Left cardiac atrium (tissue), 4 donors: Measurements from ENCODE around the gene KCNIP4. TPM values are rescaled to one million over a fixed set of nuclear protein-coding genes. Genes with fewer than 3 reads are reported as not detected.
A peak's percentile ranks its signal among the peaks of the same experiment; 100 is the strongest.

Source experiments
- ATAC-seq, 2 donors: fragments of 200-7000 bp; cut with Tn5 transposase; one replicate each; pipeline ENCODE4 v1.9.1; 2020; ENCODE audit warnings: mild to moderate bottlenecking in 2 of 2, moderate library complexity in 2 of 2
- DNase-seq: peaks from one replicate; pipeline ENCODE4 v3.0.0-alpha.2; 2020
- intact Hi-C, 2 donors: fragments of 100-400 bp; cut with DNase I; formaldehyde crosslinking; loops; one replicate each; pipeline versions ENCODE4 v1.14.1 to v1.15.1; 2022 to 2023
- total RNA-seq, 2 donors: library from RNA; stranded (reverse); fragmentation: NEBNext Ultra II Directional; extraction: Animal tissue kit (Norgen Biotek cat#: 25700); gene quantifications; one replicate each; pipeline ENCODE4 v1.2.1, GENCODE V29; 2021
- donor health status: DM: no; HTN: yes; CAD: no.
- donor health status: DM: no; HTN: yes; CAD: no; lungs with severe emphysema.
- donor health status: DM: yes; HTN: yes; CAD: no.
- donor health status: Dilated cardiomyopathy.

KCNIP4 gene
- total RNA-seq, 2 donors from 2014 or later, result not detected

DNA sequence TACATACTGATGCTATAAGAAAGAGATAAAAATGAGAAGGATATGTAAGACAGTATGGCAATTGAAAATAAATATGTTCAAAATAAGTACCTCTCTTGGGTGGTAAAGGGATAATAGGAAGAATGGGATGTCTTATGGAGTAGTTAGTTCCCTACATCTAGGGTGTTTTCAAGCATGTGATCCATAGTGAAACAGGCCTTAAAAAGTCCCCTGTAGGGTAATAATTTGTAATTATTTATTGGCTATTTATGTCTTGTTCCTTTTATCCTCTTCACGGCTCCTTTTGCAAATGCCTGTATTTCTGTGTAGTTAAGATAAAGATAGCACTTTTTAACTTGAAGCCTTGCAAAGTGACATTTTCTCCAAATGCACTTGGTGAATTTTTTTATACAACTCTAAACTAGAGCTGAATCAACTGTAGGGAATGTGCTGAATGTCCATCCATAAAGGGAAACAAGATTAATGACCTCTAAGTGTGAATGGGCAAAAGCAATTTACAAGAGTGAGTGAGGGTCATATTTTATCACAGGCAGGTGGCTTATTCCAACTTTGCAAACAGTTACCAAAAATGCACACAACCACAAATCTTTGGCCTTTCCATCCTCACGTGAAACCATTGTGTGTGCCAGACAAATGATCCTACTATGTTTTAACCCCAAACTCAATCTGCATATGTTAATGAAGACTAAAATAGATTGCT lies 299.0 kb downstream of the KCNIP4 start:
- intact Hi-C loops, result no loop called here
- DNase-seq (no peak), ATAC-seq (no peak)

DNA sequence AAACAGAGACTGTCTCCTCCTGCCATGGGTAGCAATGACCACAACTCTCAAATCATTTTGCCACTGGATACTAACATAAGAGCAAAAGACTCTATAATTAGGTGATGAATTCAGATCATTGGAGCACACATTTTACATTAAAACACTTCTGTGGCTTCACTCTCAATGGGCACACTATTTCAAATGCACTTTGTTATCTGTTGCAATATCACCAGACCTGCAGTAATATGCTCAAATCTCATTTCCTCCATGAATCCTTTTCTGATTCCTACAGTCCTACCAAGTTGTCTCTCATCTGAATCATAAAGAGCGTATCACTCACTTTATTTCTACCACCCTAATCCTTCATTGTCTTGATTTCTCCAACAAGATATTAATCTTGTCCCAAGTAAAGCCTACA lies 302.8 kb downstream of the KCNIP4 start:
- intact Hi-C loops, result no loop called here
- no peak for DNase-seq
- no peak for ATAC-seq

DNA sequence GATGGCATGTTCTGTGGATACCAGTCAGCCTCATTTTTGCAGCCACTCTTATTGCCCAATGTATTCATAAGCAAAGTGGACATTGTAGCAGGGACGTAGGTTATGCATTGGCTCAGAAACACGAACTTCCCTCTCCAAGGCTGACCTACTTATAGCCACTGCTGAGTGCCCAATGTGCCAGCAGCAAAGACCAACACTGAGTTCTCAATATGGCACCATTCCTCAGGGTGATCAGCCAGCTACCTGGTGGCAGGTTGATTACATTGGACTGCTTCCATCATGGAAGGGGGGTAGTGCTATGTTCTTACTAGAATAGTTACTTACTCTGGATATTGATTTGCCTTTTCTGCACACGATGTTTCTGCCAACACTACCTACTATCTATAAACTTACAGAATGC lies 306.9 kb downstream of the KCNIP4 start:
- intact Hi-C loops, result no loop called here
- no peak for ATAC-seq
- DNase-seq, result no peak

DNA sequence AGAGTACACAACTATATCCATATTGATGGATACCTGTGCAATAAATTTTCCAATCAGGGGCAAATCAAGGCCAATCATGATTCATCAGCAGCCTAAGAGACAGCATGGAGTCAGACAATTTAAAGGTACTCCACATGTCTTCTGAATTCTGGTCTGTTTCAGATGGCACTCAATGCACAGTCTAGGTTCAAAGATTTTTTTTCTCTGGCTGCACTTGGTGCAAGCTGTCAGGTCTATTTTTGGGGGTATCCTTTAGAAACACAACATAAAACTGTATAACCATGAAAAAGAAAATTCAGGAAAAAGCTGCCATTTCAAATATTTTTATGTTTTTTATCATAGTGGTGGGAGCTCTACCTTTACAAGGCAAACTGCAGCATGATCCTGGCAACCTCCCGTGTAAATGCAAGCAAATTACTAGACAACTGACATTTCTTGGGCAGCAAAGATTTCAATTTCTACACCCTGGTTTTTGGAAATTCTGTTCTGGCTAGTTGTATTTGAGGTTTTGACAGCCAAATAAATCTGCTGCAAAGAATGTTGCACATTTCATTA lies 310.3 kb downstream of the KCNIP4 start:
- DNase-seq (no peak), ATAC-seq (no peak)

DNA sequence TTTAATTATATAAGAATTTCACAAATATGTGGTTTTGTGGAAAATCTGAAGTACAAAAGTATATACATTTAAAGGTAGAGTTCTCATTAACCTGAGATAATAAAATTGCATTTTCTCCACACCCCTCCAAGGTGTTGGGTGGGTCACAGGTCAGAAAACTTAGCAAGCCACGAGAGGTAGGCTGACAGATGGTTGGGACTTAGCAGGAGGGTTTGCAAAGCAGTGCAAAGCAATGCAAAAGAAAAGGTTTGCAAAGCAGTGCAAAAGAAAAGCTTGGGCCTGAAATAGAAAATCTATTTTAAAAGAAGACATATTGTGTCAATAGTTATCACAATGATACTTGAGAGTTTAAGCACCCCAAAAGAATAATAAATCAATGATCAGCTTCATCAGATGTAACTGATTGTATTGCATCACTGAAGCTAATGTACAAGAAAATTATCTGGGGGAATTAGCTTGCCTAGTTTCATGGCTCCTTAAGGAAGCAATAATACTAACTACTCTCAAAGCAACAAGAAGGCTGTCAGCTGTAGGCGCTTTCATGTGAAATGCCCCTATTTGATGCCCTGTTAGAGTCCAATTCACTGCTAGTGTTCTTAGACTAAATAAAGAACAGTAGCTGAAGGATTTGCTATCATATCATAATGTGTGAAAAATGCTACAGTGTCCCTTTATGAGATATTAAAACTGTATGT lies 319.5 kb downstream of the KCNIP4 start:
- ATAC-seq (no peak), DNase-seq (no peak)
- intact Hi-C loops, result no loop called here

More for the DNA sequence above, 310.3 kb downstream of the KCNIP4 start:
- intact Hi-C loops, result no loop called here

DNA sequence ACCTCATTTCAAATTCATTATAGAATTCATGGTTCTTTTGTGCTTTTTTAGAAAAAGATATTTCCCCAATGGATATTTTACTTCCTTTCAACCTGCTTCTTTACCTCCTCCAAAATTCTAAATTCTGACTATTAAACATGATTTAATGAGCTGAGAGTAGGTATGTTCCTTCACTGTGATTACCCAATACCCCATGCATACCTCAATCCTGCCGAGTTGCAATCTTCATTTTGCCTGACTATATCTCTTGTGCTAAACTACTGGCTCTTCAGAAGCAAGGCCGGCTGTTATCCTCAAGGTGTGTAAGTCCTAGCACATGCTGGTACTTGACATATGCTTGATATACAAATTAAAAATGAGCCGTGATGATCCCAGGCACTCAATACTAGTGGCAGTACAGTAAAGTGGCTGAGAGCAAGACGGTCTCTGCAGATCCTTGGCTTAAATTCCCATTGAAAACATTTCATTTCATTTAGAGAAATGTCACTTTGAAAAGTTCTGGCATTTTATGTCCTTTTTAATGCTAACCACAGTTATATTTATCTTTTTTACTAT lies 320.4 kb downstream of the KCNIP4 start:
- no peak for DNase-seq
- intact Hi-C loops, result no loop called here
- no peak for ATAC-seq

DNA sequence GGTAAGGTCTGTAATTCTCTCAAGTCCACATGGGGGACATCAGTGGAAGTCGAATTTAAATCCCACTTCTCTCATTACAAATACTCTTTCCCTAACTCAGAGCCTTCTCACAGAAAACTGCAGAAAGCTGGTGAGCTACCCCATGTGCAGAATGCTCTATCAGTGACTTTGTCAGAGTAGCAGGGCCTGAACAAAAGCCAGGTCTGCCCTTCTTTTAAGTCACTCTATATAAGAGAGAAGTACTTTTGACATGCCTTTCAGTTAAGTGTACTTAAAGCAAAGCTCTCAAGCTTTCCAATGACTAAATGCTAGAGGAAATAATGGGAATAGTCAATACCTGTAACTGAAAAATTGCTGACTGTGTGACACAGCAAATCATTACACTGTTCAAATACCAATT lies 323.1 kb downstream of the KCNIP4 start:
- ATAC-seq, result no peak
- DNase-seq, result no peak
- intact Hi-C loops, result no loop called here

DNA sequence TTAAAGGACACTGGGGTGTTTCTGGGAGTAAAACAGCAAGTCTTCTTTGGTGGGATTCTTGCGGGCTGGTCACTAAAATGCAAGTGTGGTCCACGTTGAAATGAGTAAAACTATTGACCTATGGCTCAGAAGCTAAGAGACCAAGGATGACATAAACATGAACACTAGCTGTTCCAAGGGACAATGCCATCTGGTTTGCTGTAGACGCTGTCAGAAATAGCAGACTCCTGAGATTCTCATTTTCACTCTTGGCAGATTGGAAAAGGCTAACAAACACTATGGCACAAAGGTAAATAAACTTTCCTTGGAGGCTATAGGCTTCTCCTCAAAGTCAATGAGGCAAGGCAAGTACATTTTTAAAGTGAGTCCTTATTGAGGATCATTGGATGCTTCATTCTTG lies 343.6 kb downstream of the KCNIP4 start:
- DNase-seq, result no peak
- ATAC-seq, result no peak
- intact Hi-C loops, result no loop called here

DNA sequence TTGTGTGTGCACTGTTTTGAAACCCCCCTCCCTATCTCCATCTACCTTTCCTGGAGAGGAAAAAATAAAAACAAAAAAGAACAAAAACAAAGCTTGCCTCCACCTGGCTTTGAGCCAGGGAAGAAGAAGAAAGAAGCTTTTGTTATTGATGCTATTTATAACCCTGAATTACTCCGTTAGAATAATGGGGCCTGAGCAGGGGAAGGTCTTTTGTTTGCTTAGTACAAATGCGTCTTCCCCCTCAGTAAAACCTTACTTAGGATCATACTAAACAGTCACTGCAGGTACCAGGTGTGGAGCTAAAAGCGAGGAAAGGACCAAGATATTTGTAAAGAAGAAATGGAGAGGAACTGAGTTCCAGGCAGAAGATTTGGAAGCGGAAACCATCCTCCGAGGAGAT lies 352.1 kb downstream of the KCNIP4 start:
- intact Hi-C loops, result no loop called here
- ATAC-seq, result no peak

DNA sequence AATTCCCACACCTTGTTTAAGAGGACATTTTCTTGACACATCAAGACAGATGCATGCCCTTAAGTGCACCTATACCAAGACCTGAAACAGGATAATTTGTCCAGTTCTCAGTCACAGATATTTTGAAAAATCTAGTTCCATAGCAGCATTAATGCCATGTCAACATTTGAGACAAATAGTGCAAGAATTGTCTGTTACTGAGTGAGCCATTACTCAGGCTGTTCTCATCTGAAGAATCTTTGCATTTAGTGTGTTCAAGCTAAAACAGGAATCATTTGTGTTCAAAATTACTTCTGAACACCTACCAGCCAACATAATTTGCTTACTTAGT lies 354.9 kb downstream of the KCNIP4 start:
- intact Hi-C loops, result no loop called here
- ATAC-seq, result no peak
- no peak for DNase-seq

More for the DNA sequence above, 352.1 kb downstream of the KCNIP4 start:
- no peak for DNase-seq

DNA sequence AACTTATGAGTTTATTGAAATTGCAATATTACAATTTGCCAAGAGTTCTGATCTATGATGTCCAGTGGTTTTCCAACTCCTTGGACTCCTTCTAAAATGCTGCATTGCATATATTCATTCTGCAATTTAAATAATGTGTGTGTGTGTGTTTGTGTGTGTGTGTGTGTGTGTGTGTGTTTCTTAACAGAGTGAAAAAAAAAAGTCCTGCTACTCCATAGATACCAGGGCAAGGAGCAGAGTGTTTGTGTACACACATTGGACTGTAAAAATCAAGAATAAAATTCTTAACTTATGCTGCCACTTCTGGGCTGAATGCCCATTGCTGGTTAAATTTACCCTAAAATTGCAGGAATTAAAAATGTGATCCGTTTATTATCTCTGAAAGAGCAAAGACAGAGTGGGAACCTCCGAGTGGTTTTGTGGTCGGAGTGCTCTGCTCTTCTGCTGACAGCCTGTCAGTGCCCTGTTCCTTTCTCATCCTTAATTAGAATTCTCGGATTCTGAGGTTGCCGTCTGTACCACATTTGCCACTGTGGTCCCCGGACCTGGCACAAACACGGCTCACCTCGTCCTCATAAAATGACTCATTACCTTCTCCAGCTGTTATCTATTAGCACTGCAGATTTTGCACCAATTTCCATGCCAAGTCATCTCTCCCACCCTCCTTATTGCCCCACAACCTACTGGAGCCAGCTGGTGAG lies 355.5 kb downstream of the KCNIP4 start:
- intact Hi-C loops, result no loop called here
- ATAC-seq (no peak), DNase-seq (no peak)

DNA sequence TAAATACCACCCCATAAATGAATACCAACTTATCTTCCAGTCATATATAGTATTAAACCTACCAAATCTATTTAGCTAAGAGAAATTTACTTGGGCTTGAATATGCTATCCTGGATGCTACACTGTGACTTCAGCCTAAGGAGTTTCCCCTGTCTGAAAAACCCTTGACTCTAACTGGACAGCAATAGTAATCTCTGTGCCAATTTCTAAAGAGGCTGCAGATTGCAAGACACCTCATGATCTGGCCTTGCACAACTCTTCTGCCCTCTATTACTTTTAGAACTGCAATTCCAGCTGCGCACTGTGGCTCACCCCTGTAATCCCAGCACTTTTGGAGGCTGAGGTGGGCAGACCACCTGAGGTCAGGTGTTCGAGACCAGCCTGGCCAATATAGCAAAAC lies 371.5 kb downstream of the KCNIP4 start:
- intact Hi-C loops, result no loop called here
- DNase-seq (no peak), ATAC-seq (peak in 1 of 2 donors; percentile 80)

DNA sequence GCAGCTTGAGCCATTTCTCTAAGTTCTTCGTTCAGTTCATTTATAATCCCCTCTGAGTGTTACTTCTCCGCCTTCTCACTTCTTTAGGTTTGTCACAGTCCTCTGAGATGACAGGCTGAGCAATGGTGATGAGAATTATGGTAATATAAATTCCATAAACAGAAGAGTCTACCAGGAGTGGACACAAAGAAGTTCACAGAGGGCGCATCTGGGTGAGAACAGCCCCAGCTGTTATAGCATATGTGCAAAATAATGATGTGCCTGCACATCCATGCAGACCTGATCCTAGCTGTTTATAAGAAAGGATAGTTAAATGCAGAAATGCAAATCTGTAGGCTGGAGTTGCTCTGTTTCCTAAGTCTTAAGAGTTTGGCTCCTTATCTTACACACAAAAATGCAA lies 377.5 kb downstream of the KCNIP4 start:
- ATAC-seq (no peak), DNase-seq (no peak)
- intact Hi-C loops, result no loop called here

DNA sequence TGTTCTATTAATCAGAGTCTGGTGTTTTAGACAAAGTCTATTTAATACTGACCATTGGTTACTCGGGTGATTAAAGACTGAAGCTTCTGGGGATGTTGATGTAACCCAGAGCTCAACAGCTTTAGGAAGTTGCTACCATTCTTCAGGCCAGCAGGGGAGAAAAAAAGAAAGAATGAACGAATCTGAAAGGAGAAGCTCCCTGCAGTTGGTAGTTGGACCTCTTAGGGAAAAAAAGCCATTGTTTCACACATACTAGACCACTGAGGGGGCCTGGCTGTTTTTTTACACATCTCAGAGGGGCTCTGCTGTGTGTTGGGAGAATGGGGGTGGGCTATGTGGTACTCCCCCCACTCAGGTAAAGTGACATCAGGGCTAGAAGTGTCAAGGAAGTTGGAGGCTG lies 378.9 kb downstream of the KCNIP4 start:
- DNase-seq (no peak), ATAC-seq (no peak)
- intact Hi-C loops, result no loop called here

DNA sequence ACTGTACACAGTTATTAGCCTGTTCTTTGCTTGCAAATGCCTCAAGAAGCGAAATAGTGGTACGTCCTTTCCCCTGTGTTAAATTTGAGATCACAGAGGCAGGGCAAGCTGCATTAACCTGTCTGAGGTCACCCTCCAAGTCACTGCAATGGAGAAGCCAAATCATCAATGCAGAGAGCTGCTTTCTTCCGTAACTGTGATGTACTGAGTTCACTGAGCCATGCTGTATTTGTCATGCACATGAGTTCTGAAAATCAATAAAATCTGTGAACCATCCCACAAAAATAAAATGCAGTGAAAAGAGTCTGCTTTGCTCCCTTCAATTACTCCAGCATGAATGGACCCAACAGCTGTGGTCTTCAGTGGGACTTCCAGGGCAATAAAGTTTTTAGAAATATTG lies 393.5 kb downstream of the KCNIP4 start:
- ATAC-seq (no peak), DNase-seq (no peak)
- intact Hi-C loops, result no loop called here

DNA sequence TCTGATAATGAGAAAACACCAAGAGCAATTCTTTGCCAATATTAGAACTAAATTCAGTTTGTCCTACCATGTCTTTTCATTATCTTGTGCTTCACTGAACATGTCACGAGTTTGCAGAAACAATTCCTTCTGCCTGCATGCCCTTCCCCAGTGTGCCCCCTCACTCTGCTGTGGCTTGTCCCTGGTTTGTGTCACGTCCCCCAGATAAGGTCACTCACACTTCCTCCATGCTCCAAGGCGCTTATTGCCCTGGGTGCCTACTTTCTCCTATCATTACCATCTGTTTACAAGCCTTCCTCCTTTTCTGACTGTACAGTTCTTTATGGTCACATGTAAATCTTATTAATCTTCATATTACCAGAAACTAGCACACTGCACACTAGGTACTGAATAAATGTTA lies 394.1 kb downstream of the KCNIP4 start:
- intact Hi-C loops, result no loop called here
- DNase-seq, result no peak
- ATAC-seq, result no peak

DNA sequence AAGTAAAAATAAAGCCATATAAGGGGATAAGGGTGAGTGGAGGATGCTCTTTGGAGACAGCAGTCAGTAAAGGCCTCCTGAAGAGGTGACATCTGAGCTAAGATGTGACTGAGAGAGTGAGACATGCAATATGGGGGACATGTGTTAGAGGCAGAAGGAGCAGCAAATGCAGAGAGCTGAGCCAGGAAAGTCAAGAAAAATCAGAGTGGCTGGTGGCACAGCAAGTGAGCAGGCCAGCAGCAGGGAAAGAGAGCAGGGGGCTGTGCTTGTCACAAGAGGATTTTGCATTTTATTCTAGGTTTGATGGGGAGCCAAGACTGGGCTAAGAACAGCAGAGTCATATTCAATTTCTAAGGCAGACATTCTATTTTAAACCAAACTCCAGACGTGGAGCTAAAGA lies 394.5 kb downstream of the KCNIP4 start:
- ATAC-seq, result no peak

DNA sequence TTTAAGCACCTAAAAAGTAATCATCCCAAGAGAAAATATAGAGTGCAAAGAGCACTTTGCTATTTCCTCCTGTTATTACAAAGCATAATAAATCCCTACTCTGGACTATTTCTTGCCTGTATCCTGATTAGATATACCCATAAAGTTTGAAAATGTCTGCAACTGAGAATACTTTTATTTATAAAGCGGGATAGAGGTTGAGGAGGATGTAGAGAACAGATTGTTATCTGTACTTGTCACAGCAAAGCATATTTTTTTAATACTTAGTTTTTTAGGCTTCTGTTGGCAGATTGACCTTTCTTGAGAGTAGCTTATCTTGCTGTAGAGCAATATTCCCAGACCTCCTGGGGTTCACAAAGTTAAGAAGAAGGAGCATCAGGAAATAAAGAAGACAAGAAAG lies 396.1 kb downstream of the KCNIP4 start:
- intact Hi-C loops, result no loop called here
- DNase-seq (no peak), ATAC-seq (no peak)

More for the DNA sequence above, 394.5 kb downstream of the KCNIP4 start:
- intact Hi-C loops, result no loop called here
- DNase-seq, result no peak

DNA sequence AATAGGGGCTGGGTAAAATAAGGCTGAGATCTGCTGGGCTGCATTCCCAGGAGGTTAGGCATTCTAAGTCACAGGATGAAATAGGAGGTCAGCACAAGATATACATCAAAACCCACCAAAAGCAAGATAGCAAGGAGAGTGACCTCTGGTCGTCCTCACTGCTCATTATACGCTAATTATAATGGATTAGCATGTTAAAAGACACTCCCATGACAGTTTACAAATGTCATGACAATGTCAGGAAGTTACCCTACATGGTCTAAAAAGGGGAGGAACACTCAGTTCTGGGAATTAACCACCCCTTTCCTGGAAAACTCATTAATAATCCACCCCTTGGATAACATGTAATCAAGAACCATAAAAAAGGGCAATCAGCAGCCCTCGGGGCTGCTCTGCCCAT lies 403.6 kb downstream of the KCNIP4 start:
- intact Hi-C loops, result no loop called here
- DNase-seq (no peak), ATAC-seq (no peak)

DNA sequence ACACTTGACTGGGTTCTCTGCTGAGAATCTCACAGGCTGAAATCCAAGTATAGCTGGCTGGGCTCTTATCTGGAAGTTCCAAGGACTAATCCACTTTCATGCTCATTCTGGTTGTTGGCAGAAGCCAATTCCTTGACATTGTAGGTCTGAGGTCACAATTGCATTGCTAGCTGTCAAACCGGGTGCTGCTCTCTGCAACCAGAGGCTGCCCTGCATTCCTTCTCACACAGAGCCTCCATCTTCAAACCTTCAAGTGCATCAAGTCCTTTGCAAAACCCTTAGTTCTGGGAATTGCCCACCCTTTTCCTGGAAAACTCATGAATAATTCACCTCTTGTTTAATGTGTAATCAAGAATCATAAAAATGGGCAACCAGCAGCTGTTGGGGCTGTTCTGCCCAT lies 404.2 kb downstream of the KCNIP4 start:
- intact Hi-C loops, result no loop called here
- ATAC-seq, result peak in 1 of 2 donors; percentile 30

More for the DNA sequence above, 404.2 kb downstream of the KCNIP4 start:
- no peak for DNase-seq
